Glomerular visceral epithelial cell (primary cell): ENCODE data around the gene TRA2B.
"Not testable (repeated sequence)": the region's sequence is repeated elsewhere in the genome, so short reads cannot be mapped to it uniquely, and the experiment has no call there.

Experiments
- DNase-seq: peaks from one replicate; pipeline ENCODE4 v3.0.0-alpha.2; 2016; ENCODE audit errors: extremely low spot score

Gene TRA2B

DNA sequence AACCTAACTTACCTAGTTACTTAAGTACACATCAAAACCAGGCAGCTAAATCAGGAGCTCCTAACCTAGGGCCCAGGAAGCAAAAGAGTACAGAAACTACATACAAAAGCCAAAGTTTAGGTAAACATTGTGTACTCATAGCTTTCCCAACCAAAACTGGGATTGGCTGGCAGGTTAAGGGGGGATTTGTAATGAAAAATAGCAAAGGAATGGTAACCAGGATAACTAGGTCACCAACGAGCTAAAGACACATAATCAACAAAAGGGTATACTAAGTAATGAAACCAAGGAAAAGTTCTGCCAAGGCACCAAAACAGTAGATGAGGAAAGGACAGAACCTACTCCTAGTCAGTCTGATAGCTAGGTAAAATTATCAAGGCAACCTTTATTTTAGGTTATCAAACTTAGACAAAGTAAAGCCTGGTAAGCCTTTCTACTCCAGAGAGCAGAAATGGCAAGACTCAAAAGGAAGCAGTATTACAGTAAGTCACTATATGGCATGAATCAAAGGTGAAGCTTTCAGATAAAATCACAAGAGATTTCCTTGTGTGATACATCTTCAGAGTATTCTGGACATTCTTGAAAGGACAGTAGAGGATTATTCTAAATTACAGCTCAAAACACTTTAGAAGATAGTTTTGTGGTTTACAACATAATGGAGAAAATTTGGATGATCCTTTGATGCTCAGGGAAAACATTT, 10.2 kb downstream of the TRA2B start:
- DNase-seq = no peak

DNA sequence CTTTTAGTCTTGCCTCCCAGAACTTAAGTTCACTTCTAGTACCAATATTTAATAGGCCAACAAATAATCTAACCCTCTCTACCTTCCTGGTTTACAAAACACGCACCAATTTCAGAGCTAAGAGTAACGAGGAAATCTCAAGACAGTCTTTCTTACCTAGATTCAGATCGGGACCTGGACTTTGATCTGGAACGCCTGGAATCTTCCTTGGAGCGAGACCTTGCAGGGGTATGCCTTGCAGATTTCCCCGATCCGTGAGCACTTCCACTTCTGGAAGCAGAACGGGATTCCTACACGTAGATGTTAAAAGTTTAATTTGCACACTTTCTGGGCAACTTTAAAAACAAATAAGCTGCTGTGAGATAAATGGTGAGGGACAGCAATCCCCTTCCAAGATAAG, 11.4 kb downstream of the TRA2B start:
- no peak for DNase-seq

DNA sequence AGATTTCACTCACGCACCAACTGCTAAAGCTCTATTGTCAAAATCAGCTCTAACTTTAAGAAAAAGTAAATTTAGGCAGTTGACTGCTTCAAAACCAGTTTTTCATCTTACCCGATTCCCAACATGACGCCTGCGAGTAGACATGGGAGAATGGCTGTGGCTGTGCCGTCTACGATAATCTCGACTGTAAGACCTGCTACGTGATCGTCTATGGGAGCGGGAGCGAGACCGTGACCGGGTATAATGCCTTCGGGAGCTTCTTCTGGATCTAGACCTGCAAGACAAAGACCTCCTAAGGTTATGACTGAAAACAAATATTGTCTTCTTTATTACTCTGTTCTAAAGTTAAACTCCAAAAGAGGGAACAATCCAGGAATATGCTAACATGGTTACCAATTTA, 12.5 kb downstream of the TRA2B start:
- DNase-seq = no peak

DNA sequence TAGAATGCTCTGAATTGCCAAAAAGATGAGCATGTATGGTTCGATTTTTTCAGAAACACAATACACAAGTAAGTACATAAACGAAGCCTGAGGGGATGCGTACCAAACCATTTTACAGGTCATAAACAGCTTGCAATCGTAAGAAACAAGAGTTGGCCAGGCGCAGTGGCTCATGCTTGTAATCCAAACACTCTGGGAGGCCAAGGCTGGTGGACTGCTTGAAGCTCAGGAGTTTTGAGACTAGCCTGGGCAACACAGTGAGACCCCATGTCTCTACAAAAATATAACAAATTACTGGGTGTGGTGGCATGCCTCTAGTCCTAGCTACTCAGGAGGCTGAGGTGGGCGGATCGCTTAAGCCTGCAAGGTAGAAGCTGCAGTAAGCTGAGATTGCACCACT, 13.4 kb downstream of the TRA2B start:
- no peak for DNase-seq

DNA sequence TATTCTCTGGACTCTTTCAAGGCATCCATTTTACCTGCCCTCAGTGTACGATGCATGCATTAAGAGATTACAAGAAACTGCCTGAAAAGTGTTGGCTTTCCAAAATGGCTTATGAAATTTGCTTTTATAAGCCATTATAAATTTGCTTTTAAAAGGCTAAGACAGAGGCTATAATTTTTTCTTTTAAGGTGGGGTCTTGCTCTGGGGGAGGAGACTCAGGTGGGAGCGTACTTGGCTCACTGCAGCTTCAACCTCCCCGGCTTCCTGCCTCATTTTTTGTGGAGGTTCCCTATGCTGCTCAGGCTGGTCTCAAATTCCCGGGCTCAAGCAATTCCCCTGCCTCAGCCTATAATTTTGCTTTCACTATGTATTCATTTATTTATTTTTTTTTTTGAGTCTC, 17.6 kb downstream of the TRA2B start:
- no peak for DNase-seq

DNA sequence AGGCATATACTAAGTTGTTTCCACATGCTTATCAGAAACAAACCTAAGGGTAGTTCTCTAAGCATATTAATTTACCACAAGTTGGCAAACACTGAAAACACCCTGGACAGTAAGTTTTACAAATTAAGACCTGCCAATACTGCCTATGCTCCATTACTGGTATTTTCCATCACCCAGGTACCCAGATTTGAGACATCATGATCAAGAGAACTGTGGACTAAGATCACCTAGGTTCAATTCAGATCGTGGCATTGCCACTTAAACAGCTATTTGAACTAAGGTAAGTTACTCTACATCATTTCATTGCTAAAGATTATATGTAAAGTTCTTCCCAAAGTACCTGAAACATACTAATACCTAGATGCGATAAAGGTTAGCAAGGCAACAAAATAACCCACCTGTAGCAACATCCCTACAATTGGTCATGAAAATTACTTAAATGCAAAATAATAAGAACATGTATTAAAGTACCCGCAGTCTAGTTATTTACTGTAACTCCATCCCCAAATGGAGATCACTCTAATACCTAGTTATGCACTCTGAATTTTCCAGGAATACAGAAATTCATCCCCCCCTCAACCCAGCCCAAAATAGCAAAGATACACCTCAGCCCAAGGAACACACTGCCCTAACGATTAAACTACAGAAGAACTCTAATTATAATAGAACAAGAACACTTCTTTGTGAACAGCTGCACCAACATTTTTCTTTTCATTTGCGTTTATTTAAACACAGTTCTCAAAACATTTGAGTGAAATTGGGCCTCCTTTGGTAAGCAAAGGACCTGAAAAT, 21.6 kb downstream of the TRA2B start:
- DNase-seq = no peak

DNA sequence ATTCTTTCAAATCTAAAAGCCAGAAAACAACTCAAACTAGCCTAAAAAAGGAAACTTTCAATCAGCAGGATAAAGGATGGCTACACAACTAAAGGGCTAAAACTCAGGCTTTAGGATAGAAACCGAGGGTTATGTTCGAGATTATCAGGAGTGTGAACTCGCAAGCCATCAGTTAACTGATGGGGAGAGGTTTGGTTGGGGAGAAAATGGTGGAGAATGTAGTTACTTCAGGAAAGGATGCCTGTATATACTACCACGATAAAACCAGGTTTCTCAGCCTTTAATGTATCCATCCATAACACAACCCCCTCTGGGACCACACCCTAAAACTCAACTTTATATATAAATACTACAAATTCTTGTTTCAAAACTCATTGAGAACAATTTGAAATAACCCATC, 22.2 kb downstream of the TRA2B start:
- no peak for DNase-seq

DNA sequence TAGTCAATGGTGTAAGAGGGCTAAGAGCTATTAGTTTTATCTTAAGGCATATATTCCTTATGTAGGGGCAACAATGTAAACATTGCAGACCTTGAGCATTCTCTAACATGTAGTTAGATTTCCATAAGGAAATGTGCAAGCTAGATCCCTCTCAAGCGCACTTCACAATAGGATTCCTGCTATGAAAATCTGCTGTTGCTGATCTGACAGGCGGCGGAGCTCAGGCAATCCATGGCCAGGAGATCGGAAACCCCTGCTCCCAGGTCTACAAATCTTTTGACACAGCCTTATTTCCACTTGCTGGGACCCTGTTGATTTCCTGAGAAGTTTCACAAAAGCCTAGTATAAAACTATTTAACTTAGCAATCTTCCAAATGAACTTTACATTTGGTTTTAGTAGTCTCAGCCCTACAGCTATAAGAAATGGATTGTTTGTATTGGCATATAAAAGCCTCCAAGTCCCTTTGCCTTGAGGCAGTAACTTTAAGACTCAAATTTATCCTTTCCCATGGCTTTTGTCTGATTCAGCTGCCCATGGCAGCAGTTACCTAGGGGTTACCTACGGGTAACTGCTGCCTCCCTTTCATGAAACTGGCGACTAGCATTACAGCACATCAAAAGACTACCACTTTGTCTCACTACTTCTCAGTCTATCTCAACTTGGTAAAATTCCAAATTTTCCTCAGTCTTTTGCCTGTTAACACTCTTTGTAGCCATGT, 22.7 kb downstream of the TRA2B start:
- DNase-seq = no peak

DNA sequence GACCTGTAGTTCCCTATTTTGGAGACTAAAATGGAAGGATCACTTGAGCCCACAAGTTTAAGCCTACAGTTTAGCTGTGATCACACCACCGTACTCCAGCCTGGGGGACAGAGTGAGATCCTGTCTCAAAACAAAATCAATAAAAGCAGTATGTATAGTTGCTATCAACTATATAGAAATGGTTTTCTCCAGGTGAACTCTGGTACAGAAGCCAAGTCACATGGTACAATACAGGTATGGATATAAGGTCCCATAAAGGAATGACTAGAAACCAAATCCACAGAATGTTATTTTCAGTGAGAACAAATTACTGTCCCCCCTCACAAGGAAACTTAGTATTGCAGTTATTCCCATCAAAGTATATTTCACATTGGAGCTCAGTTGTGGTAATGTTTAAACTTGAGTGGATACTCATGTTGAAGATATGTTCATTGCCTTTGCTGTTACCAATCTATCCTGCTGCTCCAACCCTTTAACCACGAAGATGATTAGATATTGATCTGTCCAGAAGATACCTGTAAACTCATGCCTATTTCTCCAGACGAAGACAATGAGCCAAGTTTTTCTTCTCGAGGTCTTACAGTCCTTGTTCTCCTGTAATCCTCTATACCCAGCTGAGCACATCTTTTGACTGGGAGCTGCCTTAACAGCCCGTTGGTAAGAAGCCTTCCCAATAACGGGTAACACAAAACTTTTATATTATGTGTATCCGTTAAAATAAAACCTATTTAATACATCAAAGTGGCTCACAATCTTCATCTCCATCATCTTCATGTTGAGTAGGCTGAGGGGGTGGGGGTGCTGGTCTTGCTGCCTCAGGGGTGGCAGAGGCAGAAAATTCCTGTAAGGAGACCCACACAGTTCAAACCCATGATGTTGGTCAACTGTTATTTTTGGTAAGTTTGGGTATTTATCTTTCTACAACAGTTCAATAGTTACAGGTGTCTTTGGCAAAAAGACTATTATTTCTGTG, 24.6 kb downstream of the TRA2B start:
- DNase-seq = no peak

DNA sequence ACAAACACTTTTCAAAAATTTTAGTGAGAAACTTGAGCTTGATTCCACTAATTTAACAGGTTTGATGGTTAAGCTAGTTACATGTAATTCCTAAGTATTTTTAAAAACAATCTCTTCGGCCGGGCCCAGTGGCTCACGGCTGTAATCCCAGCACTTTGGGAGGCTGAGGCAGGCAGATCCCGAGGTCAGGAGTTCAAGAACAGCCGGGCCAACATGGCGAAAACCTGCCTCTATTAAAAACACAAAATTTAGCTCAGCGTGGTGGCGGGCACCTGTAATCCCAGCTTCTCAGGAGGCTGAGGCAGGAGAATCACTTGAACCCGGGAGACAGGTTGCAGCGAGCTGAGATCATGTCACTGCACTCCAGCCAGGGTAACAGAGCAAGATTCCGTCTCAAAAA, 25.3 kb downstream of the TRA2B start:
- DNase-seq = no peak

DNA sequence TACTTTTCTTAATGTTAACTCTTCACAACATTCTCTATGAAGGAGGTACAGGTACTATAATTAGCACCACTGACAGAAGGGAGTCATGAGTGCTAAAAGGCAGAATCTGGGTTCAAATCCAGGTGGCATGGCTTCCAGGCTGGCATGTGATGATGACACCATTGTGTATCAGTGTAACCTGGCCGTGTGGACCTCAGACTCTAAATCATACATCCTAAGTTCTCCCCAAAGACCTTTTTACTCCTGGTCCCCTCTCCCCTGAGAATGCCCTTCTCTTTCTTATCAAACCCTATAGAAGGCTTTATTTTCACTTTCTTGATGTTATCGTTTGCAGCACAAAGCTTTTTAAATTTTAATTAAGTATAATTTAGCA, 26.8 kb downstream of the TRA2B start:
- not testable (repeated sequence) for DNase-seq

DNA sequence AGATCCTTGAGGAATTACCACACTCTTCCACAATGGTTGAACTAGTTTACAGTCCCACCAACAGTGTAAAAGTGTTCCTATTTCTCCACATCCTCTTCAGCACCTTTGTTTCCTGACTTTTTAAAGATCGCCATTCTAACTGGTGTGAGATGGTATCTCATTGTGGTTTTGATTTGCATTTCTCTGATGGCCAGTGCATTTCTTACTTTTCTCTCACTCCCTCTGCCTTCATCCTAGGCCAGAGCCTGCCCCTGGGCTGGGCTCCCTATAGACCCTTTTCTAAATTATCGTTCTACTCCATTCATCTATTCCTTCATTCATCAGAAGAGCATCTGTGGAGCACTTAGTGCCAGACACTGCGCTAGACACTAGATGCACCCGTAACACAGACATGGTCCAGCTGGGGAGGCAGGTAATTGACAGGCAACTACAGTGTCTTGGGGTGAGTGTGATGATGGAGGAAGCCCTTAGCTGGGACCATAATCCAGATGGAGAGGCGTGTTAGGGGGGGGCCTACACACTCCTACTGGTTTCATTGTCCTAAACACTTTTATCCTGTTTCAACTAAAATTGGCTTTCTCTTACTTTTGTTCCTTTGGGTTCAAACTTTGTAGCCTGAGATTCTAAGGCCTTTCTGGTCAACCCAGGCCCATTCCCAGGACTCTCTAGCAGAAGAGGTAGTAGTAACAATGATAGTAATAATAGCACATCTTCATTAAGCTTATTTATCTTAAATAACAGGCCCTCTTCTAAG, 27.3 kb downstream of the TRA2B start:
- DNase-seq = not testable (repeated sequence)

DNA sequence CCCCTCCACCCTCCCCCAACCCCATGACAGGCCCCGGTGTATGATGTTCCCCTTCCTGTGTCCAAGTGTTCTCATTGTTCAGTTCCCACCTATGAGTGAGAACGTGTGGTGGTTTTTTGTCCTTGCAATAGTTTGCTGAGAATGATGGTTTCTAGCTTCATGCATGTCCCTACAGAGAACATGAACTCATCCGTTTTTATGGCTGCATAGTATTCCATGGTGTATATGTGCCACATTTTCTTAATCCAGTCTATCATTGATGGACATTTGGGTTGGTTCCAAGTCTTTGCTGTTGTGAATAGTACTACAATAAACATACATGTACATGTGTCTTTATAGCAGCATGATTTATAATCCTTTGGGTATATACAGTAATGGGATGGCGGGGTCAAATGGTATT, 27.9 kb downstream of the TRA2B start:
- DNase-seq = not testable (repeated sequence)

DNA sequence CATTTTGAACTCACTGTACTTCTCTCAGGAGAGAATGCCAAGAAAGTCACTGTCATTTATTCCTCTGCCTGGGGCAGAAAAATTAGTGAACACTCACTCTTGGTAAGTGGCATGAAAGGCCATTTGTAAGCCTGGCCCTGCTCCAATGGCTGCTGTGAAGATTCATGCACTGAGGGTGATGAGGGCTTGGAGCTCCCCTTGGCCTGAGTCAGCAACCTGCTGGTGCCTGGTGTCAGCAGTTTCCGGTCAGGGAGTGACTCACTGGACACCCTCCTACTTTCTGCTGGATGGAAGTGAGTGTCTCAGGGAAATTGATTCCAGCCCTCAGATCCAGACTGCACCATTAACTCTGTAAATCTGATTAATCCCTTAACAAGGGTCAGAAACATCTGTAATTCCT, 37.6 kb downstream of the TRA2B start:
- DNase-seq = peak; percentile 91

DNA sequence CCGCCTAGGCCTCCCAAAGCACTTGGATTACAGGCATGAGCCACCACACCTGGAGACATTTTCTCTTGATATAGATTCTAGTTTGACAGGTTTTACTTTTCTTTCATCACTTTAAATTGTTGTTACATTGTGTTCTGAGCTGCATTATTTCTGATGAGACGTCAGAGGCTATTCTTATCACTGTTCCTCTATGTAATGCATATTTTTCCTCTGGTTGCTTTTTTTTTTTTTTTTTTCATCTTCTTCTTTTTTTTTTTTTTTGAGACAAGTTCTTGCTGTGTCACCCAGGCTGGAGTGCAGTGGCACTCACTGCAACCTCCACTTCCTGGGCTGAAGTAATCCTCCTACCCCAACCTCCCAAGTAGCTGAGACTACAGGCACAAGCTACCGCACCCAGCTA, 41.2 kb downstream of the TRA2B start:
- DNase-seq = no peak

DNA sequence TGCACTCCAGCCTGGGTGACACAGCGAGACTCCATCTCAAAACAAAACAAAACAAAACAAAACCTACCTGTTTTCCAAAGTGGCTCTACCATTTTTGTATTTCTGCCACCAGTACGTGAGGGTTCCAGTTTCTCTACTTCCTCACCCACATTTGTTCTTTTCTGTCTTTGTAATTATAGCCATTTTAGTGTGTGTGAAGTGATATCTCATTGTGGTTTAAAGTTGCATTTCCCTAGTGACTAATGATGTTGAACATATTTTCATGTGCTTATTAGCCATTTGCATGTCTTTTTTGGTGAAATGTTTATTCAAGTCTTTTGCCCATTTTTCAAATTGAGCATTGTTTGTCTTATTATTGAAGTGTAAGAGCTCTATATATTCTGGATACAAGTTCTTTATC, 50.7 kb downstream of the TRA2B start:
- DNase-seq = no peak

DNA sequence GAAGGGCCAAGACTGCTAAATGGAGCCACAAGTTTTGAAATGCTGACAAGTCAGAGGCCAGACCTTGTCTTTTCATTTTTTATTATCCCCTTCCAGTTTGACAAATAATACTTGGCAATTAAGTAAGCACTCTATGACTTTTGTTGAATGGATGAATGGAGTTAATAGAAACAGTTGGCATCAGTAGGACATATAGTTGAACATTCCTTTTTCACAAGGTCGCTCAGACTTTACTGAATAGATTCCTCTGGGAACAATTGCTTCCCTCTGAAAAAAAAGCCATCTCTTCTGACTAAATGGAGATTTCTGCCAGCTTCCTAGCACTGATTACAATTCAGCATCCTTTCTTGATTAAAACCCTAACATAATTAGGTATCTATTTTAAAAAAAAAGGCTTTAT, 53.2 kb downstream of the TRA2B start:
- DNase-seq = no peak

DNA sequence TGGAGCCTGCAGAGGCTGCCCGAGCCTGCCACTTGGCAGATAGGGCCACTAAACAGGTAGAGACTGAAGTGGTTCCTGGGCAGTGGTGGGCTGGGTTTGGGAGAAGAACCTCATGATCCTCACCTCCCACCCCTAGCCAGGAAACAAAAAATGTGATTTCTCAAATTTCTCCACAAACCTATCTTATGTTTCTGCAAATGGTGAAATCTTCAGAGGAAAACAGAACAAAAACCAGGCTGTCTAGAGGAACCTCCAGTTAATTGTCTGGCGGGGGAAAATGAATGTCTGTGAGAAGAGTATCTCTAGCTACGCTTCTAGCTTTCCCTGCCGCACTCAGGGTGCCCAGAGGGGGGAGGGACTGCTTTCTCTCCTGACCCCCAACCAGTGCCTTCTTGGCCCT, 55.9 kb downstream of the TRA2B start:
- no peak for DNase-seq

DNA sequence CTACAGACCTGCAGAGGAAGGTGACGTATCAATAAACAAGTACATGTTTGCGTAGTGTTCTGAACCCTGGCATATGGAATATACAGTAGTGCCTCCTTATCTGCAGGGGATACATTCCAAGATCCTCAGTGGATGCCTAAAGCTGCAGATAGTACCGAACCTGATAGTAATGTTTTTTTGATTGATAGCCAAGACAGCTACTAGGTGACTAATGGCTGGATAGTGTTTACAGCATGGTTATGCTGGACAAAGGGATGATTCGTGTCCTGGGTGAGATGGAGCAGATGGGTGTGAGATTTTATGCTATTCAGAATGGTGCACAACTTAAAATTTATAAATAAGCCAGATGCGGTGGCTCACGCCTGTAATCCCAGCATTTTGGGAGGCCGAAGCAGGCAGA, 57.2 kb downstream of the TRA2B start:
- no peak for DNase-seq

DNA sequence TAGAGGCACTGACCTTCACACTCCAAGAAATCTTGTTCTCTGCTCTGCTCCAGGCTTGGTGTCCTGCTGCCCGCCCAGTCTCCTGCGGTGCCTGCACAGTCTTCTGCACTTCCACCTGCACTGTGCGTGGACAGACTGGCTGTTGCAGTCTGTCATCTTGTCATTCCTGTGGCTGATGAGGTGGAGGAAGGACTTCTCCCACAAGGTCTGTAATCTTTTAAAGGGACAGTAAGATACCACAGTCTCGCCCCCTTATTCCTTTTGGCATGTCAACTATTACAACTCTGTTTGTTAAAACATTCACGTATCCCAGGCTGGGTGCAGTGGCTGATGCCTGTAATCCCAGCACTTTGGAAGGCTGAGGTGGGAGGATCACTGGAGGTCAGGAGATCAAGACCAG, 58.9 kb downstream of the TRA2B start:
- DNase-seq = peak; percentile 53

DNA sequence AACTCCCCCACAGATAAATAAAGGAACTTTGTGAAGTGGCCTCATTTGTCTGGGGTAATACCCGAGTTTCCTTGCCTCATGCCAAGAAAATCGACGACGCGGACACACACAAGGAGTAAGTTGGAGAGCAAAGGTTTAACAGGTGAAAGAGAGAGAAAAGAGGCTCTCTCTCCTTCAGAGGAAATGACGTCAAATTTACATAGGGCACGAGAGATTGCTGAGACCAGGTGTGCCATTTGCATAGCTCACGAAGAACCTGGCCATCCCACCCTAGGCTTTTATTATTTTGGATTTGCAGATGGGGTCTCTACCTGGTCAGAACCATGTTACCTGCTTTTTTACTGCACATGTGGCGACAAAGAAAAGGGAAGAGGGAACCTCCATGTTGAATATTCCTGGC, 63.7 kb downstream of the TRA2B start:
- no peak for DNase-seq
